Measurements from ENCODE around the gene FGF9.

GRCh38 chr13:21661097-21661909 lies 9.6 kb upstream of the FGF9 start:
- no peak for TF ChIP-seq EZH2 (IDR thresholded peaks at IDR 0.05; ENCODE audit: insufficient read depth, poor library complexity, severe bottlenecking)
- TF ChIP-seq EZH2phosphoT487 (IDR thresholded peaks at IDR 0.05; ENCODE audit: insufficient read depth, low read depth) = no peak

All from GM23248 (cell line).